ENCODE data around the gene DNAH2. TPM values are rescaled to one million over a fixed set of nuclear protein-coding genes. Genes with fewer than 3 reads are reported as not detected.

Gene DNAH2
- total and polyA plus RNA-seq, 9 of the 15 experiments (the other 6 are each of a cell fraction or from before 2014, with no cell fraction given): 0.03 TPM; not detected in 8

- 0 out of 4 replicates have a peak, but pooled peaks of 1 of the 2 experiments have one; percentile 18 for TF ChIP-seq ZMIZ1 (IDR thresholded peaks at IDR 0.05; ENCODE audit: low read depth in 2 of 2, low read length in 2 of 2)
- TF ChIP-seq PHF20 (IDR thresholded peaks at IDR 0.05; ENCODE audit: partially characterized antibody): no peak
- no peak for TF ChIP-seq ZNF395 (CRISPR knock-in tag; IDR thresholded peaks at IDR 0.05)
- no peak for TF ChIP-seq ZNF561 (CRISPR knock-in tag; conservative IDR thresholded peaks at IDR 0.05)
- TF ChIP-seq CCNT2 (IDR thresholded peaks at IDR 0.05; ENCODE audit: borderline replicate concordance, extremely low read depth, insufficient read length, low read depth, low read length): peak; percentile 88
- peak; percentile 94 for TF ChIP-seq RFX1 (IDR thresholded peaks at IDR 0.05)
- TF ChIP-seq CTCF (IDR thresholded peaks at IDR 0.05 in 2 of 3, conservative IDR thresholded peaks at IDR 0.05 in 1 of 3; ENCODE audit: insufficient read depth in 2 of 3, low read depth in 1 of 3, low read length in 3 of 3): peak; percentile 60 to 90 (median 65)
- TF ChIP-seq PRDM10 (IDR thresholded peaks at IDR 0.05; ENCODE audit: partially characterized antibody): peak; percentile 78
- no peak for TF ChIP-seq SREBF2 (CRISPR knock-in tag; IDR thresholded peaks at IDR 0.05)
- no peak for TF ChIP-seq GABPB2 (CRISPR knock-in tag; conservative IDR thresholded peaks at IDR 0.05)
- no peak for TF ChIP-seq U2AF2 (optimal IDR thresholded peaks at IDR 0.05; ENCODE audit: low read depth, low read length)
- TF ChIP-seq EGR1 (conservative IDR thresholded peaks at IDR 0.05): peak; percentile 59
- no peak; a peak in 1 of 4 replicates for TF ChIP-seq FOXK2 (conservative IDR thresholded peaks at IDR 0.05 in 1 of 2, IDR thresholded peaks at IDR 0.05 in 1 of 2; ENCODE audit: low read depth in 2 of 2)
Observed at GRCh38 chr17:7834957-7835813, 117.6 kb downstream of the DNAH2 start (continued).

All from K562 (cell line).